Endothelial cell (in vitro differentiated cells): ENCODE data around the gene CCDC154. TPM values are rescaled to one million over a fixed set of nuclear protein-coding genes. Genes with fewer than 3 reads are reported as not detected.
"Not testable (repeated sequence)": the region's sequence is repeated elsewhere in the genome, so short reads cannot be mapped to it uniquely, and the experiment has no call there.

Experiments used
- DNase-seq: peaks from one replicate; pipeline ENCODE4 v3.0.0; 2021; ENCODE audit warnings: low spot score
- H3K27ac Mint-ChIP-seq: one replicate; pipeline ENCODE4 v1.8.0; 2021; ENCODE audit warnings: mixed read lengths, inconsistent platforms; ENCODE audit not compliant: unreplicated experiment
- H3K27me3 Mint-ChIP-seq: one replicate; pipeline ENCODE4 v1.8.0; 2021; ENCODE audit warnings: mild to moderate bottlenecking, moderate library complexity, mixed read lengths, inconsistent platforms; ENCODE audit not compliant: unreplicated experiment
- H3K36me3 Mint-ChIP-seq: one replicate; pipeline ENCODE4 v1.8.0; 2021; ENCODE audit warnings: mild to moderate bottlenecking, low read depth, mixed read lengths, inconsistent platforms; ENCODE audit not compliant: unreplicated experiment
- H3K4me1 Mint-ChIP-seq: one replicate; pipeline ENCODE4 v1.8.0; 2021; ENCODE audit warnings: mild to moderate bottlenecking, mixed read lengths, inconsistent platforms; ENCODE audit not compliant: unreplicated experiment
- H3K4me3 Mint-ChIP-seq: one replicate; pipeline ENCODE4 v1.8.0; 2021; ENCODE audit warnings: mild to moderate bottlenecking, mixed read lengths, inconsistent platforms; ENCODE audit not compliant: unreplicated experiment
- H3K9me3 Mint-ChIP-seq: one replicate; pipeline ENCODE4 v1.8.0; 2021; ENCODE audit warnings: mixed read lengths, inconsistent platforms; ENCODE audit not compliant: unreplicated experiment
- total RNA-seq: library from RNA; stranded (reverse); fragmentation: NEBNext Ultra II Directional; extraction: Animal tissue kit (Norgen Biotek cat#: 25700); gene quantifications from one replicate; pipeline ENCODE4 v1.2.1, GENCODE V29; 2021; ENCODE audit not compliant: unreplicated experiment
- TF ChIP-seq, protein P1 (sequence below): fragments of 200-600 bp; sonication (generic); IDR thresholded peaks from one replicate; pipeline ENCODE4 v1.5.0; 2021; ENCODE audit warnings: antibody characterized with exemption; ENCODE audit not compliant: unreplicated experiment

Gene CCDC154
- total RNA-seq, 1 donor from 2014 or later, result 2.4 TPM

DNA sequence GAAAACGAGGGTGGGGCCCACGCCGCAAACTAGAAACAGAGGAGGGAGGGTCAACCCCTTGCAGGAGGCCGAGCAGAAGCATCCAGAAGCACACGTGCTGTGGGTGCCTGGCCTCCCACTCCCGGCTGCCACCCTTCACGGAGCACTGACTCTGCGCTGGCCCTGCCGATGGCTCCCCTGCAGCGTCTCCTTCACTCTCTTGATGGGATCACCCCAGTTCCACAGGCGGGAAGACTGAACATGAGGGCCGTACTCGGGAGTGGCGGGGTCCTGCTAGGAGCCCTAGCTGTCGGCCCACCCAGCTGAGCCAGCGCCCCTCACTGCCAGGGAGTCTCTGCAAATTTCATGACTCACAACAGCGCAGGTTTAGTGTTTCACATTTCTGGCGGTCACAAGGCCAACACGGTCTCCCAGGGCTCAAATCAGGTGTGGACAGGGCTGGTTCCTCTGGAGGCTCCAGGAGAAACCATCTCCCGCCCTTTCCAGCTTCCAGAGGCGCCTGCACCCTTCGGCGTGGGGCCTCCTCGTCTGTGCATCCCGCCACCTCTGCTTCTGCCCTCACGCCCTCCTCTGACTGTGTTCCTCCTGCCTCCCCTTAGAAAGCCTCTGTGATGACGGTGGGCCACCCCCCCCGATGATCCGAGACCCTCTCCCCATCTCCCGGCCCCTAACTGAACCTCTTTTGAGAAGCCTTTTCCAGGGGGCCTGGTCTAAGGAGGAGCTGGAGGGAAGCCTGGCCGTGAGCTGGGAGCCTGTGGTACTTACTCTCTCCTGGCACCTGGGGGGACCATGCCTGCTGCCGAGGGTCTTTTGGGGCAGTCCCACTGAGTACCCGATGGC, 42.4 kb upstream of the CCDC154 start:
- TF ChIP-seq, protein P1, sequence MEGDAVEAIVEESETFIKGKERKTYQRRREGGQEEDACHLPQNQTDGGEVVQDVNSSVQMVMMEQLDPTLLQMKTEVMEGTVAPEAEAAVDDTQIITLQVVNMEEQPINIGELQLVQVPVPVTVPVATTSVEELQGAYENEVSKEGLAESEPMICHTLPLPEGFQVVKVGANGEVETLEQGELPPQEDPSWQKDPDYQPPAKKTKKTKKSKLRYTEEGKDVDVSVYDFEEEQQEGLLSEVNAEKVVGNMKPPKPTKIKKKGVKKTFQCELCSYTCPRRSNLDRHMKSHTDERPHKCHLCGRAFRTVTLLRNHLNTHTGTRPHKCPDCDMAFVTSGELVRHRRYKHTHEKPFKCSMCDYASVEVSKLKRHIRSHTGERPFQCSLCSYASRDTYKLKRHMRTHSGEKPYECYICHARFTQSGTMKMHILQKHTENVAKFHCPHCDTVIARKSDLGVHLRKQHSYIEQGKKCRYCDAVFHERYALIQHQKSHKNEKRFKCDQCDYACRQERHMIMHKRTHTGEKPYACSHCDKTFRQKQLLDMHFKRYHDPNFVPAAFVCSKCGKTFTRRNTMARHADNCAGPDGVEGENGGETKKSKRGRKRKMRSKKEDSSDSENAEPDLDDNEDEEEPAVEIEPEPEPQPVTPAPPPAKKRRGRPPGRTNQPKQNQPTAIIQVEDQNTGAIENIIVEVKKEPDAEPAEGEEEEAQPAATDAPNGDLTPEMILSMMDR, result no peak
- Mint-ChIP-seq H3K9me3 (no peaks in the 10 kb centered on the region), H3K27me3 (peaks cover 9% of the 10 kb centered on the region), H3K27ac (no peak overlapping the region), H3K4me3 (no peak overlapping the region), H3K4me1 (peaks cover 4% of the 10 kb centered on the region), H3K36me3 (no peaks in the 10 kb centered on the region)
- DNase-seq, result no peak

DNA sequence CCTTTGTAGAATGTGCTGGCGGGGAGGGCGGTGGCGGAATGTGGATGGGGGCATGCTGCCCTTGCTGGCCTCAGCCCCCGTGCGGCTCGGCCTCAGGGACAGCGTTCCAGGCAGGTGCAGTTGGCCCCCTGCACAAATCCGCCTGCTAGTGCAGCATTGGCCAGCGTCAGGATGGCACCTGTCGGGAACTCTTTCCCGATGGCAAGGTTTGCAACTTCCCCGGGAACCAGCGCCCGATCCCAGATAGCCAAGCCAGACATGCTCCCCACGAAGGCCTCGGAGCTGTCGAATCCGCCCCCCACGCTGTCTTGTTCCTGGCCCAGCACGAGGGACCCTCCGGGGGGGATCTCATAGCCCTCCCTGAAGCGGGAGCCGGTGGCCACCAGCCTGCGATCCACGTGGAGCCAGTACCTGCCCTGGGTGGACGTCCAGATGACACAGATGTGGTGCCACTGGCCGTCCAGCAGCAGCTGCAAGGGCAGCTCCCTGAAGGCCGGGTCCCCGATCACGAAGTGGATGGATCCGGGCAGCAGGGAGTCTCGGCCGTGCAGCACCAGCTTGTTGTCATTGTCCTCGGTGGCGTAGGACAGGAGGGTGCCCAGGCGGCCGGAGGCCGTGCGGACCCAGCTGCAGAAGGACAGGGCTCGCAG, 41.6 kb upstream of the CCDC154 start:
- Mint-ChIP-seq H3K36me3 (no peaks in the 10 kb centered on the region), H3K4me1 (peaks cover 4% of the 10 kb centered on the region), H3K27me3 (peaks cover 7% of the 10 kb centered on the region), H3K27ac (no peak overlapping the region), H3K9me3 (no peaks in the 10 kb centered on the region), H3K4me3 (no peak overlapping the region)
- DNase-seq, result no peak
- TF ChIP-seq, protein P1, result no peak

GRCh38 chr16:1481906-1482835, 37.8 kb upstream of the CCDC154 start:
- TF ChIP-seq, protein P1, result no peak

DNA sequence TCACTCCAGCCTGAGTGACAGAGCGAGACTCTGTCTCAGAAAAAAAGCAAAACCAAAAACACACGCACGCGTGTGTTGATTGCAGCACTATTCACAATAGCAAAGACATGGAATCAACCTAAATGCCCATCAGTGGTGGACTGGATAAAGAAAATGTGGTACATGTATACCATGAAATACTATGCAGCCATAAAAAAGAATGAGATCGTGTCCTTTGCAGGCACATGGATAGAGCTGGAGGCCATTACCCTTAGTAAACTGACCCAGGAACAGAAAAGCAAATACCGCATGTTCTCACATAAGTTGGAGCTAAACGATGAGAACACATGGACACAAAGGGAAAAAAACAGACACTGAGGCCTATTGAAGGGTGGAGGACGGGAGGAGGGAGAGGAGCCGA, 34.6 kb upstream of the CCDC154 start:
- not testable (repeated sequence) for H3K9me3 Mint-ChIP-seq, H3K27ac Mint-ChIP-seq, DNase-seq, H3K36me3 Mint-ChIP-seq, H3K4me3 Mint-ChIP-seq
- H3K27me3 Mint-ChIP-seq, result peaks cover 15% of the 10 kb centered on the region
- peaks cover 11% of the 10 kb centered on the region for H3K4me1 Mint-ChIP-seq

More at GRCh38 chr16:1481906-1482835, 37.8 kb upstream of the CCDC154 start:
- no peaks in the 10 kb centered on the region for H3K4me1 Mint-ChIP-seq
- no peaks in the 10 kb centered on the region for H3K9me3 Mint-ChIP-seq
- no peak overlapping the region for H3K27ac Mint-ChIP-seq
- peaks cover 3% of the 10 kb centered on the region for H3K36me3 Mint-ChIP-seq
- no peak overlapping the region for H3K4me3 Mint-ChIP-seq
- peaks cover 12% of the 10 kb centered on the region for H3K27me3 Mint-ChIP-seq
- no peak for DNase-seq

GRCh38 chr16:1477033-1477432, 32.7 kb upstream of the CCDC154 start:
- Mint-ChIP-seq H3K27me3 (peaks cover 15% of the 10 kb centered on the region), H3K4me1 (peaks cover 16% of the 10 kb centered on the region)
- TF ChIP-seq, protein P1, result no peak

More at GRCh38 chr16:1477033-1477432, 32.7 kb upstream of the CCDC154 start:
- Mint-ChIP-seq H3K27ac (no peak overlapping the region), H3K9me3 (no peaks in the 10 kb centered on the region), H3K36me3 (peaks cover 3% of the 10 kb centered on the region), H3K4me3 (no peak overlapping the region)
- DNase-seq, result no peak
